HK-2 (cell line): ENCODE measurements around the gene CNNM2.
"Not testable (repeated sequence)": the region's sequence is repeated elsewhere in the genome, so short reads cannot be mapped to it uniquely, and the experiment has no call there.

Experiments
- DNase-seq: peaks from one replicate; pipeline ENCODE4 v3.0.0-alpha.2; 2018; ENCODE audit not compliant: unreplicated experiment

CNNM2 gene

GRCh38 chr10:103109821-103110220 lies 191.7 kb downstream of the CNNM2 start:
- no peak for DNase-seq

- DNase-seq, result no peak
Measured at GRCh38 chr10:103110407-103110806, 192.3 kb downstream of the CNNM2 start.

GRCh38 chr10:103111031-103111917 lies 193.2 kb downstream of the CNNM2 start:
- DNase-seq, result no peak

- DNase-seq, result no peak
Measured at GRCh38 chr10:103111918-103112877, 194.1 kb downstream of the CNNM2 start.

GRCh38 chr10:103114876-103115275 lies 196.8 kb downstream of the CNNM2 start:
- DNase-seq, result no peak

- no peak for DNase-seq
Measured at GRCh38 chr10:103117247-103117646, 199.2 kb downstream of the CNNM2 start.

- DNase-seq, result no peak
Measured at GRCh38 chr10:103120546-103120945, 202.5 kb downstream of the CNNM2 start.

- no peak for DNase-seq
Measured at GRCh38 chr10:103120977-103121735, 203.1 kb downstream of the CNNM2 start.

- no peak for DNase-seq
Measured at GRCh38 chr10:103123282-103124024, 205.4 kb downstream of the CNNM2 start.

GRCh38 chr10:103124420-103125096 lies 206.5 kb downstream of the CNNM2 start:
- no peak for DNase-seq

- no peak for DNase-seq
Measured at GRCh38 chr10:103125323-103126267, 207.5 kb downstream of the CNNM2 start.

- DNase-seq, result no peak
Measured at GRCh38 chr10:103127241-103127640, 209.1 kb downstream of the CNNM2 start.

GRCh38 chr10:103130180-103130579 lies 212.1 kb downstream of the CNNM2 start:
- not testable (repeated sequence) for DNase-seq

GRCh38 chr10:103130910-103131309 lies 212.8 kb downstream of the CNNM2 start:
- no peak for DNase-seq

GRCh38 chr10:103135168-103135567 lies 217.1 kb downstream of the CNNM2 start:
- DNase-seq, result not testable (repeated sequence)

- no peak for DNase-seq
Measured at GRCh38 chr10:103139803-103140202, 221.7 kb downstream of the CNNM2 start.
